ENCODE measurements around the gene CARS2. TPM values are rescaled to one million over a fixed set of nuclear protein-coding genes. Genes with fewer than 3 reads are reported as not detected.

CARS2 gene
- total RNA-seq, 1 experiment from 2014 or later, result 41.9 TPM

DNA sequence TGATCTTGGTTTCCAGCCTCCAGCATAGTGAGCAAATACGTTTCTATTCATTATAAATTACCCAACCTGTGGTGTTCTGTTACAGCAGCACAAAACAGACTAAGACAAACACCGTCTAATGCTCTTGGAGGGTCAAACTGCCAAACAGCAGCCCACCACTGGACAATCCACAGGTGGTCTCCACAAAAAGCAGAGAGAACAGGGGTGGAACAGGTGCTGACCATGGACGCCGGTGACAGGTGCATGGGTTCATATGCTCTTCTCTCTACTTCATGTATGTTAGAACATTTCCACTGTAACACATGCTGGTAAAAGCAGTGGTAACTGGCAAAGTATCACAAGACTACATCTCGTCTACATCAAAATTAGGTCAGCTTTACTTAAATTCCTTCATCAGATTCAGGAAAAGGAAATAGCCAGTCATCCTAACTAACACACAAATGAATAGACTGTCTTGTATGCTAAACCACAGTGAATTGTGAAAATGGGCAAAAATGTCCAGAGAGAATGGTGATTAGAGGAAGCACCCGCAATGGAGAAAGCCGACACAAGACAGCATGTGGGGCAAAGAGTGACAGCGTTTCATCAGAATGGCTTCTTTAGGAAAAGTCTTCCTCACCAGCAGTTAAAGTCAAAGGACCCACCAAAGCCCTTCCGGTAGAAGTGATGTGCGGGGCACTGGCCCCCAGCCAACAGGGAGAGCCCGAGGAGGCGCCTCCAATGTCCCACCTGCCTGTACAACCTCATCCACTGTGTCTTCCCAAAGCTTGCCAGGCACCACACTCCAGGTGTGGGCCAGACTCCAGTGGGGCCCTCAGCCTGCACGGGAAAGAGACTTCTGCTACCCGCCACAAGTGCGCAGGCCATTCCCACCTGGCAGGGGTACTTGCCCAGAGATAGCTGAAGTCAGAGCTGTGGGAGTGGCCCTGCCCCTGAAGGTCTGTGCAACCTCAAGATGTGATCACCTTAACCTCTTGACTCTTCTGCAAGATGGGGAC lies 6.5 kb downstream of the CARS2 start:
- Histone ChIP-seq H3K23ac (ENCODE audit: insufficient read length, low read depth, low read length) (no peak overlapping the region), H2AFZ (ENCODE audit: low read length) (no peak overlapping the region), H2BK20ac (ENCODE audit: low read depth, low read length, poor library complexity, severe bottlenecking) (no peak overlapping the region), H3K23me2 (ENCODE audit: insufficient read length, low read depth, low read length, poor library complexity, severe bottlenecking) (no peaks in the 10 kb centered on the region), H2BK120ac (ENCODE audit: low read depth, low read length, poor library complexity, severe bottlenecking) (no peak overlapping the region), H4K5ac (ENCODE audit: insufficient read length, low read depth, low read length) (no peak overlapping the region), H3K4me2 (ENCODE audit: insufficient read depth, insufficient read length, low read length) (no peak overlapping the region), H4K91ac (ENCODE audit: insufficient read length, low read depth, low read length) (no peak overlapping the region), H3K4ac (ENCODE audit: low read depth, low read length) (no peak overlapping the region), H3K27ac (ENCODE audit: insufficient read length, low read depth, low read length) (no peak overlapping the region), H3K27me3 (ENCODE audit: insufficient read depth, low read length) (no peaks in the 10 kb centered on the region), H3K9me3 (ENCODE audit: control insufficient read depth, low read depth, low read length) (no peaks in the 10 kb centered on the region), H4K20me1 (ENCODE audit: control insufficient read depth, insufficient read depth, insufficient read length) (no peaks in the 10 kb centered on the region), H2BK15ac (ENCODE audit: low read depth, low read length) (no peak overlapping the region), H3K79me2 (ENCODE audit: insufficient read depth, low read length) (no peaks in the 10 kb centered on the region), H3K18ac (ENCODE audit: insufficient read length, low read depth, low read length) (no peak overlapping the region), H2BK12ac (ENCODE audit: insufficient read length, low read depth, low read length) (no peak overlapping the region), H3K79me1 (ENCODE audit: insufficient read depth, low read depth, low read length, poor library complexity, severe bottlenecking) (no peaks in the 10 kb centered on the region), H2BK5ac (ENCODE audit: insufficient read length, low read length) (no peak overlapping the region), H2AK5ac (ENCODE audit: insufficient read length, low read length) (no peak overlapping the region), H3K56ac (ENCODE audit: insufficient read length, low read depth, low read length) (no peak overlapping the region), H3K4me1 (ENCODE audit: insufficient read depth, low read length) (no peaks in the 10 kb centered on the region), H3K14ac (ENCODE audit: insufficient read depth, low read length) (no peak overlapping the region), H3K9ac (ENCODE audit: extremely low read depth, insufficient read length, low read length) (no peak overlapping the region), H4K8ac (replicated peaks; ENCODE audit: insufficient read length, low read depth, low read length) (no peak overlapping the region), H3T11ph (ENCODE audit: low read length) (no peak overlapping the region)
- WGBS (ENCODE audit: extremely low coverage, insufficient read length, low lambda C conversion rate), result no CpG with 5 or more reads among the region's 15 CpGs
- TF ChIP-seq, protein P1, sequence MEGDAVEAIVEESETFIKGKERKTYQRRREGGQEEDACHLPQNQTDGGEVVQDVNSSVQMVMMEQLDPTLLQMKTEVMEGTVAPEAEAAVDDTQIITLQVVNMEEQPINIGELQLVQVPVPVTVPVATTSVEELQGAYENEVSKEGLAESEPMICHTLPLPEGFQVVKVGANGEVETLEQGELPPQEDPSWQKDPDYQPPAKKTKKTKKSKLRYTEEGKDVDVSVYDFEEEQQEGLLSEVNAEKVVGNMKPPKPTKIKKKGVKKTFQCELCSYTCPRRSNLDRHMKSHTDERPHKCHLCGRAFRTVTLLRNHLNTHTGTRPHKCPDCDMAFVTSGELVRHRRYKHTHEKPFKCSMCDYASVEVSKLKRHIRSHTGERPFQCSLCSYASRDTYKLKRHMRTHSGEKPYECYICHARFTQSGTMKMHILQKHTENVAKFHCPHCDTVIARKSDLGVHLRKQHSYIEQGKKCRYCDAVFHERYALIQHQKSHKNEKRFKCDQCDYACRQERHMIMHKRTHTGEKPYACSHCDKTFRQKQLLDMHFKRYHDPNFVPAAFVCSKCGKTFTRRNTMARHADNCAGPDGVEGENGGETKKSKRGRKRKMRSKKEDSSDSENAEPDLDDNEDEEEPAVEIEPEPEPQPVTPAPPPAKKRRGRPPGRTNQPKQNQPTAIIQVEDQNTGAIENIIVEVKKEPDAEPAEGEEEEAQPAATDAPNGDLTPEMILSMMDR (conservative IDR thresholded peaks at IDR 0.05), result no peak
- Mint-ChIP-seq H3K4me1 (peaks cover 6 to 9% of the 10 kb centered on the region in 2 experiments), H3K4me3 (no peak overlapping the region), H3K36me3 (ENCODE audit: insufficient read depth in 1 of 3, low read depth in 3 of 3) (peaks cover 30 to 69% (median 65%) of the 10 kb centered on the region in 3 experiments; a peak in 6 of 7 replicates), H3K27ac (no peak overlapping the region), H3K27me3 (ENCODE audit: low read depth) (no peaks in the 10 kb centered on the region), H3K9me3 (no peaks in the 10 kb centered on the region)
- no peak for DNase-seq
